NCI-H510A (cell line): ENCODE measurements around the gene ORM1.
"Not testable (repeated sequence)": the region's sequence is repeated elsewhere in the genome, so short reads cannot be mapped to it uniquely, and the experiment has no call there.

Experiments used
- DNase-seq: peaks from one replicate; lab custom pipeline; 2025; lab: John Stamatoyannopoulos, UW

The ORM1 gene

GRCh38 chr9:114322831-114323531 lies at the start of gene ORM1:
Gene ORM1, plus strand, starts transcription at chr9:114323098. Its CDS starts 36 bp downstream, at chr9:114323134.
- DNase-seq: not testable (repeated sequence)

GRCh38 chr9:114273461-114273881 lies 49.4 kb upstream of the ORM1 start:
- DNase-seq: no peak

GRCh38 chr9:114274217-114274616 lies 48.7 kb upstream of the ORM1 start:
- no peak for DNase-seq

GRCh38 chr9:114275246-114276004 lies 47.5 kb upstream of the ORM1 start:
- DNase-seq: no peak

GRCh38 chr9:114276908-114277821 lies 45.7 kb upstream of the ORM1 start:
- DNase-seq: no peak

- no peak for DNase-seq
These were observed 44.5 kb upstream of the ORM1 start for GRCh38 chr9:114278356-114278755.

GRCh38 chr9:114278881-114279570 lies 43.9 kb upstream of the ORM1 start:
- DNase-seq: no peak

GRCh38 chr9:114279693-114280092 lies 43.2 kb upstream of the ORM1 start:
- no peak for DNase-seq

- DNase-seq: no peak
These were observed 42.0 kb upstream of the ORM1 start for GRCh38 chr9:114280636-114281472.

GRCh38 chr9:114281473-114282103 lies 41.3 kb upstream of the ORM1 start:
- DNase-seq: no peak

GRCh38 chr9:114282104-114282485 lies 40.8 kb upstream of the ORM1 start:
- no peak for DNase-seq

- no peak for DNase-seq
These were observed 40.4 kb upstream of the ORM1 start for GRCh38 chr9:114282507-114282906.

GRCh38 chr9:114282926-114283325 lies 40.0 kb upstream of the ORM1 start:
- no peak for DNase-seq

GRCh38 chr9:114283551-114284111 lies 39.3 kb upstream of the ORM1 start:
- DNase-seq: no peak

- no peak for DNase-seq
These were observed 38.4 kb upstream of the ORM1 start for GRCh38 chr9:114284316-114285060.

- no peak for DNase-seq
These were observed 37.6 kb upstream of the ORM1 start for GRCh38 chr9:114285166-114285867.

GRCh38 chr9:114286146-114286679 lies 36.7 kb upstream of the ORM1 start:
- no peak for DNase-seq

- DNase-seq: no peak
These were observed 35.7 kb upstream of the ORM1 start for GRCh38 chr9:114287001-114287762.
